Uterus (tissue), 2 donors: ENCODE data around the gene NRG3.

ENCODE experiments used
- CTCF ChIP-seq, 4 experiments: fragments of 200-600 bp in 2 of 4; fragments of 450-650 bp in 2 of 4; sonication (generic) in 2 of 4; IDR thresholded peaks; one replicate each; pipeline ENCODE4 v1.5.1; 2016 to 2019; ENCODE audit warnings: antibody characterized with exemption in 4 of 4, mild to moderate bottlenecking in 2 of 4, moderate library complexity in 1 of 4
- POLR2A ChIP-seq, 2 donors: fragments of 450-650 bp; IDR thresholded peaks; one replicate each; pipeline ENCODE4 v1.6.1; 2016; ENCODE audit warnings: antibody characterized with exemption in 2 of 2, mild to moderate bottlenecking in 1 of 2, moderate library complexity in 1 of 2

DNA sequence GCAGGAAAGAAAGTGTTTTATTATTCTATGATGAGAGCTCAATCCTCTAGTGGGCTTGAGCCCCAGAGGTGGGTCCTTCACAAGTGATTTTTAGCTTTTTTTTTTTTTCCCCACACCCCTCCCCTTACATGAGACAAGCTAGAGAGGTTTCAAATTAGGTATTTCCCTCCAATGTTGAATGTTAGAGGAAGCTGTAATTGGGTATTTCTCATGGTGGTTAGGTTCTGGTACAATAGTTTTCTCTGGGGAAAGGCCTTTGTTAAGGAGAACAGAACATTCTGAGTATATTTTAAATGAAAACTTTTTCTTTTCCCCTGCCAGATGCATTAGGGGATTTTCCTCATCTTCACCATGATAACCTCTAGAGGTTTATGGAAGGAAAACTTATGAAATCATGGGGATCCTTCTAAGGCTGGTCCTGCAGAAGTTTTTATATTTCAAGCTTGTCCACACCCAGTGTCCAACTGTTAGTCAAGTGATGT, 1039.7 kb downstream of the NRG3 start:
- TF ChIP-seq CTCF (IDR thresholded peaks at IDR 0.05) (no peak), POLR2A (IDR thresholded peaks at IDR 0.05) (no peak)
